Measurements from ENCODE around the gene TMEM214. TPM values are rescaled to one million over a fixed set of nuclear protein-coding genes. Genes with fewer than 3 reads are reported as not detected.

Gene TMEM214
- total RNA-seq, 1 experiment from 2014 or later, result 31.8 TPM

DNA sequence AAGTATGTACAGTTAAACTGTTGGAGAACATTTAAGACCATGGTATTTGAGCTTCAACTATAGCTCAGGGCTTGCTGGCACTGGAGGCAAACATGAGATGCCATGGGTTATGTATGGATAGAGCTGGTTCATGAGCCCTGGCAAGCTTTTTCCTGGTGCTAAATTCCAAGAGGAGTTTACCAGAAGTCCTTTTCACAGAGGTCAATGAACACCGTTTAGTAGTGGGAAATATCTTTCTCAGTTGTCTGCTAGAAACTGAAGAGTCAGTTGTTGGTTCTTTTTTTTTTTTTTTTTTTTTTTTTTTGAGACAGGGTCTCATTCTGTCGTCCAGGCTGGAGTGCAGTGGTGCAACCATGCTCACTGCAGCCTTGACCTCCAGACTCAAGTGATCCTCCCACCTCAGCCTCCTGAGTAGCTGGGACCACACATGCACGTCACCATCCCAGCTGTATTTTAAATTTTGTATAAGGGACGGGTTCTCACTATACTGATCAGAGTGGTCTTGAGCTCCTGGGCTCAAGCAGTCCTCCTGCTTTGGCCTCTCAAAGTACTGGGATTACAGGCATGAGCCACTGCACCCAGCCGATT, 55.2 kb downstream of the TMEM214 start:
- Histone ChIP-seq H3K4me2 (ENCODE audit: low read depth, low read length, poor library complexity, severe bottlenecking) (no peak overlapping the region), H3K27me3 (ENCODE audit: low read length) (no peaks in the 10 kb centered on the region), H2AFZ (ENCODE audit: low read length) (no peak overlapping the region), H3K9ac (ENCODE audit: low read length) (no peak overlapping the region), H3K9me3 (ENCODE audit: low read length) (no peaks in the 10 kb centered on the region), H4K20me1 (ENCODE audit: insufficient read depth, low read depth, low read length) (no peaks in the 10 kb centered on the region), H3K36me3 (ENCODE audit: insufficient read depth, low read length) (no peaks in the 10 kb centered on the region), H3K4me1 (ENCODE audit: low read length) (peaks cover 23% of the 10 kb centered on the region), H3K79me2 (ENCODE audit: low read length) (no peaks in the 10 kb centered on the region), H3K4me3 (ENCODE audit: low read length) (no peak overlapping the region), H3K27ac (ENCODE audit: low read length) (no peak overlapping the region), H3K9me2 (replicated peaks; ENCODE audit: insufficient read depth, low read length) (no peaks in the 10 kb centered on the region)
- no peak for DNase-seq

DNA sequence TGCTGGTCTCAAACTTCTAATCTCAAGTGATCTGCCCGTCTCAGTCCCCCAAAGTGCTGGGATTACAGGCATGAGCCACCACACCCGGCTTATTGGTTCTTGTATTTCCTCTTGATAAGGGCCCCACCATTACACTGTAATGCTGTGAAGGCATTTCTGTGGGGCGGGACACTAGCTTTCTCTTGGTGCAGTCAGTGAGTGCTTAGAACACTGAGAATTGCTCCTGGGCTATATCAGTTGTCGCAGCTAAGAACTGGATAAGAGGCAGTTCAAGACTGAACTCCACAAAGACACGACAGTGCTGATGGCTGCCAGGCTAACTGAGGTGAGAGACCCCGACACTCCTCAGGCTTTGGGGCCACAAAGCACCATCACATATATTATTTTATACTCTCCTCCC, 55.9 kb downstream of the TMEM214 start:
- Histone ChIP-seq H3K9ac (ENCODE audit: low read length) (no peak overlapping the region), H2AFZ (ENCODE audit: low read length) (no peak overlapping the region), H4K20me1 (ENCODE audit: insufficient read depth, low read depth, low read length) (no peaks in the 10 kb centered on the region), H3K9me3 (ENCODE audit: low read length) (no peaks in the 10 kb centered on the region), H3K9me2 (replicated peaks; ENCODE audit: insufficient read depth, low read length) (no peaks in the 10 kb centered on the region), H3K4me3 (ENCODE audit: low read length) (no peak overlapping the region), H3K27ac (ENCODE audit: low read length) (no peak overlapping the region), H3K27me3 (ENCODE audit: low read length) (no peaks in the 10 kb centered on the region), H3K4me1 (ENCODE audit: low read length) (peaks cover 23% of the 10 kb centered on the region), H3K4me2 (ENCODE audit: low read depth, low read length, poor library complexity, severe bottlenecking) (no peak overlapping the region), H3K36me3 (ENCODE audit: insufficient read depth, low read length) (no peaks in the 10 kb centered on the region), H3K79me2 (ENCODE audit: low read length) (no peaks in the 10 kb centered on the region)
- no peak for DNase-seq

- no peak overlapping the region for H3K9ac ChIP-seq (ENCODE audit: low read length)
Observed at GRCh38 chr2:27089111-27089954, 56.6 kb downstream of the TMEM214 start.

More at GRCh38 chr2:27089111-27089954, 56.6 kb downstream of the TMEM214 start:
- no peak overlapping the region for H3K27ac ChIP-seq (ENCODE audit: low read length)
- no peaks in the 10 kb centered on the region for H4K20me1 ChIP-seq (ENCODE audit: insufficient read depth, low read depth, low read length)
- no peaks in the 10 kb centered on the region for H3K27me3 ChIP-seq (ENCODE audit: low read length)
- no peaks in the 10 kb centered on the region for H3K36me3 ChIP-seq (ENCODE audit: insufficient read depth, low read length)
- peaks cover 23% of the 10 kb centered on the region for H3K4me1 ChIP-seq (ENCODE audit: low read length)
- DNase-seq, result no peak
- no peak overlapping the region for H3K4me2 ChIP-seq (ENCODE audit: low read depth, low read length, poor library complexity, severe bottlenecking)
- H3K4me3 ChIP-seq (ENCODE audit: low read length), result no peak overlapping the region
- no peaks in the 10 kb centered on the region for H3K79me2 ChIP-seq (ENCODE audit: low read length)
- no peak overlapping the region for H2AFZ ChIP-seq (ENCODE audit: low read length)
- H3K9me3 ChIP-seq (ENCODE audit: low read length), result no peaks in the 10 kb centered on the region
- H3K9me2 ChIP-seq (replicated peaks; ENCODE audit: insufficient read depth, low read length), result no peaks in the 10 kb centered on the region

Other genes starting within 250 kb of the TMEM214 start
- 10.0 and 21.1 TPM in 2 replicates for gene CENPA, start 246.9 kb upstream of the TMEM214 start, total RNA-seq (2014; rRNA removed; shearing (Covaris generic); ENCODE audit: low replicate concordance)
- not detected in 2 replicates for gene DPYSL5, start 184.8 kb upstream of the TMEM214 start, total RNA-seq (2014; rRNA removed; shearing (Covaris generic); ENCODE audit: low replicate concordance)
- 0.30 and 0.65 TPM in 2 replicates for gene MAPRE3, start 62.3 kb upstream of the TMEM214 start, total RNA-seq (2014; rRNA removed; shearing (Covaris generic); ENCODE audit: low replicate concordance)
- gene AGBL5, start 18.7 kb downstream of the TMEM214 start, total RNA-seq (2014; rRNA removed; shearing (Covaris generic); ENCODE audit: low replicate concordance), result 30.0 and 35.7 TPM in 2 replicates
- gene OST4, start 38.7 kb downstream of the TMEM214 start, total RNA-seq (2014; rRNA removed; shearing (Covaris generic); ENCODE audit: low replicate concordance), result 201 and 402 TPM in 2 replicates
- 0.47 TPM in 1 of 2 replicates, not detected in the other for gene EMILIN1, start 45.6 kb downstream of the TMEM214 start, total RNA-seq (2014; rRNA removed; shearing (Covaris generic); ENCODE audit: low replicate concordance)
- gene KHK, start 53.8 kb downstream of the TMEM214 start, total RNA-seq (2014; rRNA removed; shearing (Covaris generic); ENCODE audit: low replicate concordance), result 3.5 and 4.1 TPM in 2 replicates
- gene CGREF1, start 86.2 kb downstream of the TMEM214 start, total RNA-seq (2014; rRNA removed; shearing (Covaris generic); ENCODE audit: low replicate concordance), result not detected in 2 replicates
- 1.4 and 2.4 TPM in 2 replicates for gene ABHD1, start 90.8 kb downstream of the TMEM214 start, total RNA-seq (2014; rRNA removed; shearing (Covaris generic); ENCODE audit: low replicate concordance)
- gene PREB, start 101.7 kb downstream of the TMEM214 start, total RNA-seq (2014; rRNA removed; shearing (Covaris generic); ENCODE audit: low replicate concordance), result 65.7 and 81.4 TPM in 2 replicates
- not detected in 2 replicates for gene PRR30, start 106.4 kb downstream of the TMEM214 start, total RNA-seq (2014; rRNA removed; shearing (Covaris generic); ENCODE audit: low replicate concordance)
- not detected in 2 replicates for gene TCF23, start 116.0 kb downstream of the TMEM214 start, total RNA-seq (2014; rRNA removed; shearing (Covaris generic); ENCODE audit: low replicate concordance)
- 125 and 167 TPM in 2 replicates for gene ATRAID, start 179.1 kb downstream of the TMEM214 start, total RNA-seq (2014; rRNA removed; shearing (Covaris generic); ENCODE audit: low replicate concordance)
- 23.7 and 38.4 TPM in 2 replicates for gene SLC5A6, start 179.3 kb downstream of the TMEM214 start, total RNA-seq (2014; rRNA removed; shearing (Covaris generic); ENCODE audit: low replicate concordance)
- gene CAD, start 184.4 kb downstream of the TMEM214 start, total RNA-seq (2014; rRNA removed; shearing (Covaris generic); ENCODE audit: low replicate concordance), result 69.5 and 71.4 TPM in 2 replicates
- 0.19 and 0.29 TPM in 2 replicates for gene SLC30A3, start 230.1 kb downstream of the TMEM214 start, total RNA-seq (2014; rRNA removed; shearing (Covaris generic); ENCODE audit: low replicate concordance)
- gene DNAJC5G, start 242.5 kb downstream of the TMEM214 start, total RNA-seq (2014; rRNA removed; shearing (Covaris generic); ENCODE audit: low replicate concordance), result not detected in 2 replicates
- gene TRIM54, start 249.5 kb downstream of the TMEM214 start, total RNA-seq (2014; rRNA removed; shearing (Covaris generic); ENCODE audit: low replicate concordance), result not detected in 2 replicates